A673 (cell line): ENCODE data around the gene CCL4. TPM values are rescaled to one million over a fixed set of nuclear protein-coding genes. Genes with fewer than 3 reads are reported as not detected.

Experiments
- BruUV-seq: library from RNA; stranded (reverse); fragments of 400-500 nt; replicated peaks from 2 replicates; lab custom pipeline; 2021; lab: Mats Ljungman, UMichigan
- CTCF ChIA-PET: fragments of 300-600 bp; sonication (Branson Sonifier 250); formaldehyde crosslinking; loops from one replicate; lab custom pipeline; 2022; ENCODE audit warnings: antibody characterized with exemption; lab: Charles Lee
- POLR2A ChIA-PET: fragments of 300-600 bp; sonication (Branson Sonifier 250); formaldehyde crosslinking; loops from one replicate; lab custom pipeline; 2022; ENCODE audit warnings: antibody characterized with exemption; ENCODE audit not compliant: low non-redundant PET; lab: Charles Lee
- DNase-seq: peaks from one replicate; pipeline ENCODE4 v3.0.0-alpha.2; 2015; ENCODE audit warnings: low spot score
- H3K27ac ChIP-seq: fragments of 200-600 bp; sonication (generic); 2 replicates; pipeline ENCODE4 v1.5.1; 2016; ENCODE audit warnings: mixed run types, low read depth, mild to moderate bottlenecking, mixed read lengths, antibody characterized with exemption, low read length; ENCODE audit not compliant: poor library complexity, severe bottlenecking
- H3K27me3 ChIP-seq: fragments of 200-600 bp; sonication (generic); replicated peaks from 2 replicates; pipeline ENCODE4 v1.6.1; 2017; ENCODE audit warnings: mixed run types, low read depth, mild to moderate bottlenecking, mixed read lengths, antibody characterized with exemption, low read length; ENCODE audit not compliant: insufficient read depth, poor library complexity
- H3K36me3 ChIP-seq: fragments of 200-600 bp; sonication (generic); 2 replicates; pipeline ENCODE4 v1.6.1; 2016; ENCODE audit warnings: mixed run types, mild to moderate bottlenecking, mixed read lengths, antibody characterized with exemption, low read length; ENCODE audit not compliant: insufficient read depth, poor library complexity, severe bottlenecking
- H3K4me1 ChIP-seq: fragments of 200-600 bp; sonication (generic); 2 replicates; pipeline ENCODE4 v1.6.1; 2017; ENCODE audit warnings: mixed run types, mild to moderate bottlenecking, mixed read lengths, antibody characterized with exemption, low read length; ENCODE audit not compliant: insufficient read depth, poor library complexity, severe bottlenecking
- H3K4me3 ChIP-seq: fragments of 200-600 bp; sonication (generic); 2 replicates; pipeline ENCODE4 v1.5.1; 2016; ENCODE audit warnings: low read depth, mixed run types, mild to moderate bottlenecking, mixed read lengths, low read length; ENCODE audit not compliant: poor library complexity, severe bottlenecking
- H3K9me3 ChIP-seq: fragments of 200-600 bp; sonication (generic); 2 replicates; pipeline ENCODE4 v1.6.1; 2016; ENCODE audit warnings: mixed run types, low read depth, mild to moderate bottlenecking, mixed read lengths, antibody characterized with exemption, low read length; ENCODE audit not compliant: poor library complexity, severe bottlenecking
- CTCF ChIP-seq: fragments of 300-800, 200-600 bp; sonication (generic); conservative IDR thresholded peaks from 2 replicates; pipeline ENCODE4 v1.5.1; 2017; ENCODE audit warnings: low read depth, mild to moderate bottlenecking, antibody characterized with exemption, low read length, moderate library complexity, mixed read lengths
- EZH2 ChIP-seq: fragments of 200-600 bp; sonication (generic); IDR thresholded peaks from 2 replicates; pipeline ENCODE4 v1.6.1; 2017; ENCODE audit warnings: borderline replicate concordance, low read depth, mild to moderate bottlenecking, mixed read lengths, antibody characterized with exemption, low read length; ENCODE audit not compliant: poor library complexity, severe bottlenecking
- intact Hi-C: fragments of 100-400 bp; cut with micrococcal nuclease; formaldehyde crosslinking; loops from one replicate; pipeline ENCODE4 v1.10.0; 2022; ENCODE audit not compliant: unreplicated experiment
- total RNA-seq: library from RNA; stranded (reverse); gene quantifications from 2 replicates; pipeline ENCODE4 v1.2.3, GENCODE V29; 2021

The CCL4 gene
- total RNA-seq, 1 experiment from 2014 or later: not detected

- no TSS peak for BruUV-seq
- TF ChIP-seq CTCF (no peak), EZH2 (no peak)
- H3K4me3 ChIP-seq: no peak overlapping the region
- CTCF ChIA-PET: no interaction called here
- H3K27ac ChIP-seq: no peak overlapping the region
- intact Hi-C loops: no loop called here
- no peaks in the 10 kb centered on the region for H3K36me3 ChIP-seq
- H3K27me3 ChIP-seq: no peaks in the 10 kb centered on the region
- POLR2A ChIA-PET: no interaction called here
- H3K4me1 ChIP-seq: no peaks in the 10 kb centered on the region
- DNase-seq: no peak
- no peaks in the 10 kb centered on the region for H3K9me3 ChIP-seq
Observed at GRCh38 chr17:36136036-36136435, 32.4 kb downstream of the CCL4 start.

- no peak for TF ChIP-seq EZH2
- no peak for TF ChIP-seq CTCF
- Histone ChIP-seq H3K27me3 (no peaks in the 10 kb centered on the region), H3K4me3 (no peak overlapping the region), H3K4me1 (no peaks in the 10 kb centered on the region), H3K9me3 (no peaks in the 10 kb centered on the region), H3K27ac (no peak overlapping the region), H3K36me3 (no peaks in the 10 kb centered on the region)
- POLR2A ChIA-PET: no interaction called here
- CTCF ChIA-PET: no interaction called here
- no TSS peak for BruUV-seq
- intact Hi-C loops: no loop called here
- no peak for DNase-seq
Observed at GRCh38 chr17:36136439-36136838, 32.8 kb downstream of the CCL4 start.

- Histone ChIP-seq H3K9me3 (no peaks in the 10 kb centered on the region), H3K4me3 (no peak overlapping the region), H3K27ac (no peak overlapping the region), H3K36me3 (no peaks in the 10 kb centered on the region), H3K4me1 (no peaks in the 10 kb centered on the region), H3K27me3 (no peaks in the 10 kb centered on the region)
- ChIA-PET CTCF (no interaction called here), POLR2A (no interaction called here)
- TF ChIP-seq CTCF (no peak), EZH2 (no peak)
- intact Hi-C loops: loop anchor here (10.0 kb wide), 1 partner anchor 167 kb away; no protein-coding TSS in a partner anchor
- no peak for DNase-seq
- no TSS peak for BruUV-seq
Observed at GRCh38 chr17:36142235-36142634, 38.6 kb downstream of the CCL4 start.
